ENCODE measurements around the gene TYSND1.

Gene TYSND1

GRCh38 chr10:70135046-70135445, 11.5 kb downstream of the TYSND1 start:
- Histone ChIP-seq H3K4me3 (ENCODE audit: insufficient read length, low read depth) (no peak overlapping the region), H3K27me3 (ENCODE audit: insufficient read depth, insufficient read length) (peaks cover 20% of the 10 kb centered on the region), H3K9me3 (ENCODE audit: insufficient read depth, low read length) (no peaks in the 10 kb centered on the region), H3K36me3 (ENCODE audit: insufficient read depth, insufficient read length, low read length) (peaks cover 5% of the 10 kb centered on the region), H3K4me1 (ENCODE audit: insufficient read depth, insufficient read length) (no peaks in the 10 kb centered on the region), H3K9ac (ENCODE audit: insufficient read length, low read depth) (no peak overlapping the region)
- TF ChIP-seq ZNF274 (IDR thresholded peaks at IDR 0.05; ENCODE audit: low read depth, low read length) (no peak), SUZ12 (IDR thresholded peaks at IDR 0.05; ENCODE audit: extremely low read depth, insufficient read depth, insufficient read length) (no peak), YY1 (IDR thresholded peaks at IDR 0.05; ENCODE audit: insufficient read depth, insufficient read length) (no peak)
- no peak for DNase-seq (ENCODE audit: low read depth, low spot score)

DNA sequence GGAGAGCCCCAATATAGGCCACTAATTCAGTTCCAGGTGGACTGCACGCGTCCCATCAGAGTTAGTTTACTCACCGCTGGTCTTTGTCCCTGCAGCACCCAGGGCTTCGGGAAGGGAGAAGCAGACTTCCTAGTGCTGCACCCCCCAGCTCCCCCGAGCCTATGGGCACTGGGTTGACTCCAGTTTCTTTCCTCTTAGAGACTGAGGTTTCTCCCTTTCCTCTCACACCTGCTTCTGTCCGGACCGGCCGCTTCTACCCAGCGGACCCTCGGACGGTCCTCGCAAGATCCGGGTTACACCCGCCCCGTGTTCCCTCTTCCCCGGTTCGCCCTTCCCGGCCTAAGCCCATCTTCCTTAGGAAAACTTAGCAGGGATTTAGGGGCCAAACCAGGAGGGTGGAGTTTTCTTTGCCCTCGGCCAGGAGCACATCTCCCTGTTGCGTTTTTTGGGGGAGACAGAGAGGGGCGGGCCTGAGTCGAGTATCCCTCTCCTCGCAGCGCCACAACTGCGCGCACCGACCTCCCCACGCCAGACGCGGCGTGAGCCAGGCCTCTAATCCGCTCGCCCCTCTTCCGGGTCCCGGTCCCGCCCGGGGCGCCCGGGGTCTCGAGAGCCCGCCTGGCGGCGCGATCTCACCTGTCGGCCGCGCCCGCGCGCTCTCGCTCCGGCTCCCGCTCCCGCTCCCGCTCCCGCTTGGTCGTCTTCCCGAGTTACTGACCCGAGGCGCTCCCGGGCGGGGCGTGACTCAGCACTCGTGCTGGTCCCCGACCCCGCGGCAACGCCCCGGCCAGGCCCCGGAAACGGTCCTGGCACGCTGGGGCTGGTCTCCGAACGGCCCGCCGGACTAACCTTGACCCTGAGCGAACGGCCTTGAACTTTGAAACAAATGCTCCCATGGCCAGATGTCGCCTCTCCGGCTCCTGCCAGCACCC, 14.1 kb downstream of the TYSND1 start, which contains the start of gene AIFM2:
Gene AIFM2, minus strand, starts transcription at position 728 of the 932 bp plus-strand sequence. CDS start 8,741 bp downstream, outside the sequence.
- Histone ChIP-seq H3K9ac (ENCODE audit: insufficient read length, low read depth) (peak within 1 kb of the TSS; percentile 76), H3K27me3 (ENCODE audit: insufficient read depth, insufficient read length) (peaks cover 20% of the 10 kb centered on the region), H3K4me1 (ENCODE audit: insufficient read depth, insufficient read length) (no peaks in the 10 kb centered on the region), H3K9me3 (ENCODE audit: insufficient read depth, low read length) (no peaks in the 10 kb centered on the region), H3K36me3 (ENCODE audit: insufficient read depth, insufficient read length, low read length) (no peaks in the 10 kb centered on the region), H3K4me3 (ENCODE audit: insufficient read length, low read depth) (peak within 1 kb of the TSS; percentile 45)
- peak; percentile 18 for DNase-seq (ENCODE audit: low read depth, low spot score)
- no peak for TF ChIP-seq YY1 (IDR thresholded peaks at IDR 0.05; ENCODE audit: insufficient read depth, insufficient read length)
- no peak for TF ChIP-seq SUZ12 (IDR thresholded peaks at IDR 0.05; ENCODE audit: extremely low read depth, insufficient read depth, insufficient read length)
- TF ChIP-seq ZNF274 (IDR thresholded peaks at IDR 0.05; ENCODE audit: low read depth, low read length): no peak

GRCh38 chr10:70131560-70131937, 15.0 kb downstream of the TYSND1 start:
- no peak overlapping the region for H3K4me3 ChIP-seq (ENCODE audit: insufficient read length, low read depth)
- DNase-seq (ENCODE audit: low read depth, low spot score): no peak
- TF ChIP-seq YY1 (IDR thresholded peaks at IDR 0.05; ENCODE audit: insufficient read depth, insufficient read length): no peak
- TF ChIP-seq SUZ12 (IDR thresholded peaks at IDR 0.05; ENCODE audit: extremely low read depth, insufficient read depth, insufficient read length): no peak
- peaks cover 20% of the 10 kb centered on the region for H3K27me3 ChIP-seq (ENCODE audit: insufficient read depth, insufficient read length)
- no peak overlapping the region for H3K9ac ChIP-seq (ENCODE audit: insufficient read length, low read depth)
- no peaks in the 10 kb centered on the region for H3K9me3 ChIP-seq (ENCODE audit: insufficient read depth, low read length)
- no peaks in the 10 kb centered on the region for H3K4me1 ChIP-seq (ENCODE audit: insufficient read depth, insufficient read length)
- H3K36me3 ChIP-seq (ENCODE audit: insufficient read depth, insufficient read length, low read length): no peaks in the 10 kb centered on the region

DNA sequence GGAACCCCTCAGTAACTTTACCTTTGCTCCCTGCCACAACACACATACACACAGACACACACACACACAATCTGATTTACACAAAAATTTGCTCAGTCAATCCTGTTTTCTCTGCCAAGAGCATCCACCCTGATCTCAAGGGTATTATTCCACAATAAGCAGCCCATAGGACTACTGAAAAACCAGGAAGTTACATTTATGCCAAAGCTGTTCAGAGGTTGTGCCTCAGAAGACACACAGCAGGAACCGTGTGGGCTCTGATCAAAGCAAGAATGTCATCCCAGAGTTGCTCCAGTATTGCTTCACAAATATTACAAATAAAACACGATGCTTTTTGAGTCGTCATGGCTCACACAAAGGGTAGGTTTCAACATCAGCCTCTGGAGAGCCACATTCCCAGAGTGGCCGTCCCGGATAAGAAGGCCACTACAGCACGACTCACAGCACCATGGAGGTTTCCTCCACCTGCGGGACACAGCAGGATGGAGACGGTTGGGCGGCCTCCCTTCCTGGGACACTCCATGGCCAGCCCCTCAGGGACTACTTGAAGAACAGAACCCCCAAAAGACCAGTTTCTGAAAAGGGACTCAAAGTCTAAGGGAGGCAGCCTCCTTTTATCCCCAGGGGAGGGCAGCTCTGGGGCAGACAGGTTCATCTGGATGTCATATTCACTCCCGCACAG, 15.5 kb downstream of the TYSND1 start:
- DNase-seq (ENCODE audit: low read depth, low spot score): no peak
- TF ChIP-seq SUZ12 (IDR thresholded peaks at IDR 0.05; ENCODE audit: extremely low read depth, insufficient read depth, insufficient read length) (no peak), ZNF274 (IDR thresholded peaks at IDR 0.05; ENCODE audit: low read depth, low read length) (no peak), YY1 (IDR thresholded peaks at IDR 0.05; ENCODE audit: insufficient read depth, insufficient read length) (no peak)
- Histone ChIP-seq H3K27me3 (ENCODE audit: insufficient read depth, insufficient read length) (peaks cover 20% of the 10 kb centered on the region), H3K9ac (ENCODE audit: insufficient read length, low read depth) (no peak overlapping the region), H3K36me3 (ENCODE audit: insufficient read depth, insufficient read length, low read length) (no peaks in the 10 kb centered on the region), H3K4me3 (ENCODE audit: insufficient read length, low read depth) (no peak overlapping the region), H3K9me3 (ENCODE audit: insufficient read depth, low read length) (no peaks in the 10 kb centered on the region), H3K4me1 (ENCODE audit: insufficient read depth, insufficient read length) (no peaks in the 10 kb centered on the region)

DNA sequence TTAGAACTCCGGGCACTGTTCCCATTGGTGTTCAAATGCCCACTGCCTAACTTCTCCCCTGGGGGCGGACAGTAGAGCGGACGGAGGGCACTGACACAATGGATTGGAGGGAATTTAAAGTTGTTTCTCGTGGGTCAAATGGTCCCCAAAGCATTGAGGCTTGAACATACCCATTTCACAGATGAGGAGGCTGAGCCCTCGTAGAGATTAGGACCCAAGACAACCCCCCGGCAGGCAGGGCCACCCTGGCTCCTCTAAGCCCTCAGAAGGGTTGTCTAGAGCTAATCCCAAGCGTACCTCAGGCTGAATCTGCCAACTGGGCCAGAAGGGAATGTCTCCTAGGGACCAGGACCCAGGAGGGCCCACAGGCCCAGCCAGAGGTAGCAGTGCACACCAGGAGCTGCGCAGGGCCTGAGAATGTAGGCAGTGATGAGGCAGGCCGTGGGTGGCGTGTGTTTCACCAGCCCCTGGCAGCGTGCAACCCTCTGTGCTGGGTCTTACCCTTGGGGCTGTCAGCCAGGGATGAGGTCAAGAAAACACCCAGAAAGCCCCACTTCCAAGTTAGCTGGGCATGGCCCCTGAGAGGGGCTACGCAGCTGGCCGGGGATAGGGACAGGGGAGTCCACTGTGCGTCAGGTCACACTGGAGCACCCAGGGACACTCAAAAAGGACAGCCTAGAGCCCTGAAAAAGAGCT, 19.7 kb downstream of the TYSND1 start:
- no peak for TF ChIP-seq ZNF274 (IDR thresholded peaks at IDR 0.05; ENCODE audit: low read depth, low read length)
- no peaks in the 10 kb centered on the region for H3K4me1 ChIP-seq (ENCODE audit: insufficient read depth, insufficient read length)
- no peak overlapping the region for H3K4me3 ChIP-seq (ENCODE audit: insufficient read length, low read depth)
- H3K9ac ChIP-seq (ENCODE audit: insufficient read length, low read depth): no peak overlapping the region
- no peaks in the 10 kb centered on the region; the same call in 1 of the 2 replicates for H3K9me3 ChIP-seq (ENCODE audit: insufficient read depth, low read length)
- DNase-seq (ENCODE audit: low read depth, low spot score): no peak
- peaks cover 4% of the 10 kb centered on the region for H3K27me3 ChIP-seq (ENCODE audit: insufficient read depth, insufficient read length)
- H3K36me3 ChIP-seq (ENCODE audit: insufficient read depth, insufficient read length, low read length): no peaks in the 10 kb centered on the region

- DNase-seq (ENCODE audit: low read depth, low spot score): no peak
- H3K4me1 ChIP-seq (ENCODE audit: insufficient read depth, insufficient read length): no peaks in the 10 kb centered on the region
- H3K9ac ChIP-seq (ENCODE audit: insufficient read length, low read depth): no peak overlapping the region
- H3K36me3 ChIP-seq (ENCODE audit: insufficient read depth, insufficient read length, low read length): no peaks in the 10 kb centered on the region
- TF ChIP-seq YY1 (IDR thresholded peaks at IDR 0.05; ENCODE audit: insufficient read depth, insufficient read length) (no peak), ZNF274 (IDR thresholded peaks at IDR 0.05; ENCODE audit: low read depth, low read length) (no peak), SUZ12 (IDR thresholded peaks at IDR 0.05; ENCODE audit: extremely low read depth, insufficient read depth, insufficient read length) (no peak)
- H3K9me3 ChIP-seq (ENCODE audit: insufficient read depth, low read length): no peaks in the 10 kb centered on the region; the same call in 1 of the 2 replicates
- no peak overlapping the region for H3K4me3 ChIP-seq (ENCODE audit: insufficient read length, low read depth)
- H3K27me3 ChIP-seq (ENCODE audit: insufficient read depth, insufficient read length): no peaks in the 10 kb centered on the region
These were observed 20.5 kb downstream of the TYSND1 start for GRCh38 chr10:70125918-70126552.
